DMS53 treated with DMSO at 0.1 percent for 48 hours (cell line): ENCODE results near the gene SND1.

Experiments used
- DNase-seq: peaks from one replicate; lab custom pipeline; 2025; ENCODE audit not compliant: unreplicated experiment; lab: John Stamatoyannopoulos, UW

Gene SND1

DNA sequence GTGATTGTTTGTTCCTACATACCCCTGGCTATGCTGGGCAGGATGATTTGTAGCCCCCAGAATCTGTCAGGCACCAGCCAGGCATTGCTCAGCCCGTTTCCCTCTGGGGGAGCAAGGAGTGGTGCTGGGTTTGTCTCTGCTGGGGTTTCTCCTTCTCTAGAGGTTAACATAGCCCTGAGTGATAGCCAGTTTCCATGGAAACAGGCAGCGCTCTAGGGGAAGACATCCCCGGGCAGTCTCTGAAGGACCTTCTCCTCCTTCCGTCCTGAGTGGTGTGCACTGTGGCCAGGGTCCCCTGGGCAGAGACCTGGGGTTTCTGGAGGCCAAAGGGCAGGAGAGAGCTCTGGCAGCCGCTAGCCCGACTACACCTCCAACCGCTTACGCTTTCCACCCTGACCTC lies 429.8 kb downstream of the SND1 start:
- DNase-seq = no peak

GRCh38 chr7:128082431-128082830 lies 430.4 kb downstream of the SND1 start:
- DNase-seq = no peak

- DNase-seq = no peak
These were observed 433.1 kb downstream of the SND1 start for GRCh38 chr7:128084896-128085608.

- DNase-seq = no peak
These were observed 438.5 kb downstream of the SND1 start for GRCh38 chr7:128090492-128090891.

GRCh38 chr7:128091106-128091505 lies 439.1 kb downstream of the SND1 start:
- DNase-seq = no peak

- DNase-seq = no peak
These were observed 440.2 kb downstream of the SND1 start for GRCh38 chr7:128092221-128092620.

- DNase-seq = no peak
These were observed 441.9 kb downstream of the SND1 start for GRCh38 chr7:128093614-128094570.

GRCh38 chr7:128094686-128095085 lies 442.7 kb downstream of the SND1 start:
- no peak for DNase-seq

DNA sequence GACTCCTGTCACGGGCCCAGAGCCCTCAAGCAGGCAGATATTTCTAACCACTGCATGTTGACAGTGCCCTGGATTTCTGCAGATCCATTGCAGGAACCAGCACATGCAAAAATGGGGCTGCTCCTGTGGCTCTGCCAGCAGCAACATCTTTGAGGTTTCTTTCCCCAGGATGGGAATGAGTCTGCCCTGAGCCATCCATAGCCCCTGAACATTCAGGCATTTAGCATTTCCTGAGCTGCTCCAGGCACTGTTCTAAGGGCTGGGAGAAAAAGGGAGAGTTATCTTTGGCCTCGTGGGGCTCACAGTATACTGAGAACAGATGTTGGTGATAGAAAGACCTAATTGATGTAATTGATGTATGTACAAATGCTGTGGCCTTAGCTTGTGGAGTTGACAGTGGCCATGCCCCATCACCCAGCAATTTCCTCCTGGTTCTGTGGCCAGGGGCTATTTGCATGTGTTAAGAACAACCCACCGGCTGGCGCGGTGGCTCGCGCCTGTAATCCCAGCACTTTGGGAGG lies 445.3 kb downstream of the SND1 start:
- no peak for DNase-seq

DNA sequence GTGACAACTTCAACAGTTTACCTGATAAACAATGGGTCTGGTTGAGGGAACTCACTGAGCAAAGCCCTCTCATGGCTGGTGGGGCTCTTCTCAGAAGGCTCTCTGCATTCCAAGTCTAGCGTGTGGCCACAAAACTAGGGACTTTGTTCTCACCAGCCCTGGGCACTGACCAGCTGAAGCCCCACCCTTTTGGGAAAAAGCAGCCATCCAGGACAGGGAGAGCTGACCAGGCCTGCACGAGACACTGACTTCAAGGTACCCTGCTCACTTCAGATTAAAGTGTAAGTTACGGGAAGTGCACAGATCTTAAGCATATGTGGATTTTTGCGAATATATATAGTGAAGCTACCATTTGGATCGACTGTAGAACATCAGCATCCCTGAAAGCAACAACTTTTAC lies 446.6 kb downstream of the SND1 start:
- no peak for DNase-seq

DNA sequence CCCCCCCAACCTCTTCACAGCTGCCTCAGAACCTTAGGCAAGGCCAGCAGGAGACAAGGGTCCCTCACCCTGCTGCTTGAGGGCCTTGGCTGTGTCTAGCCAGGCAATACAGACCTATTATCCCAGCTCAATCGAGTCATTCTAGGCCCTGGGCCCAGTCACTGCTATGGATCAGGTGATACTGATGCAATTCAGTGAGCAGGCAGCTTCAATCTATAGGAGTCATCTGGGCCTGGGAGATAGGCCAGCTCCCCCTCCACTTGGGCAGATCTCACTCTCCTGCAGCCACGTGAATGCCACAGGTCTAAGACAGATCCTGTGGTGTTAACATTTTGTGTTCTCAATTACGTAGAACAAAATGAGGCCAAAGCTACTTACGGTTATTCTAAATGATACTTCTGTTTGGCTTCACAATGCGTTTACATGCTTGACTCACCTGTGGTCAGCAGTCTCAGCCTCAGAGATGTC lies 447.2 kb downstream of the SND1 start:
- DNase-seq = no peak

GRCh38 chr7:128100225-128100948 lies 448.4 kb downstream of the SND1 start:
- no peak for DNase-seq

- DNase-seq = no peak
These were observed 449.1 kb downstream of the SND1 start for GRCh38 chr7:128100949-128101713.

GRCh38 chr7:128102490-128103291 lies 450.7 kb downstream of the SND1 start:
- no peak for DNase-seq

DNA sequence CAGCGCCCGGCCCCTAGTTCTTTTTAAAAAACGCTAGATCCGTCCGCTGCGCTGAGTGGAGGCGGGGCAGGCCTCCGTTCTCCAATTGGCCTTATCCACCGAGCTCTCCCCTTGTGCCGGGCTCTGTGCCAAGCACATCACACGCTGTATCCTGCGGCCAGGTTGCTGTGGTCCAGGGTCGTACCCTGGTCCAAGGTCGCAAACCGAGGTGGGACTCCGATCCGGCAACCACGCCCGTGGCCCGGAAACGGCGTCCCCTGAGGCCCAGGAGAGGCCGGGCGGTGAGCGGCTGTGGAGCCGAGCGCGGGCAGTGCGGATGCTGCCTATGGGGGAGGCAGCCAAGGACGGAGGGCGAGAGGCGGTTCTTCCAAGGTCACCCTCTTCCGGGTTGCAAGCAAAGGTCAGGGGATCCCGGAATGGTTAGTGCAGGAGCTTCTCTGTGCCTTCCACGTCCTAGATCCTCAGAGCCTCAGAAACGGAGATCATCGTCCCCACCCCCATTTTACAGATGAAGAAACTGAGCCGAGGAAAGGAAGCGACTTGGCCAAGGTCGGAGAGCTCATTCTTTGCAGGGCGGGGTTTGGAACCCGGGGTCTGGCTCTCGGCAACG lies 451.6 kb downstream of the SND1 start:
- peak; percentile 20 for DNase-seq

- DNase-seq = no peak
These were observed 452.2 kb downstream of the SND1 start for GRCh38 chr7:128104108-128104742.

GRCh38 chr7:128105228-128106022 lies 453.4 kb downstream of the SND1 start:
- DNase-seq = no peak

GRCh38 chr7:128106821-128107220 lies 454.8 kb downstream of the SND1 start:
- peak; percentile 12 for DNase-seq
